ENCODE measurements around the gene TMEM270.

- TF ChIP-seq CTCF (IDR thresholded peaks at IDR 0.05) (peak; percentile 54 to 67 (median 61)), EP300 (IDR thresholded peaks at IDR 0.05) (no peak)
Measured at GRCh38 chr7:73811760-73812168, 49.2 kb upstream of the TMEM270 start.
